ENCODE data around the gene BZW2. TPM values are rescaled to one million over a fixed set of nuclear protein-coding genes. Genes with fewer than 3 reads are reported as not detected.

Gene BZW2
- total RNA-seq, result 10 to 100 TPM; 49.9 to 72.1 TPM

- ATAC-seq (peak; percentile 89), DNase-seq (peak; percentile 96)
- CTCF ChIA-PET, result interaction anchor here (0.8 to 1.9 kb wide), 2 partner anchors 29 to 225 kb away, joined by 4 read pairs; partner anchors contain the start of gene CRPPA
- H3K27ac Mint-ChIP-seq, result peak within 1 kb of the TSS; percentile 96
- H3K4me3 Mint-ChIP-seq, result peak within 1 kb of the TSS; percentile 86
- no peaks in the 10 kb centered on the region for H3K27me3 Mint-ChIP-seq
- H3K4me1 Mint-ChIP-seq, result peaks cover 56% of the 10 kb centered on the region
- H3K36me3 Mint-ChIP-seq, result peaks cover 15% of the 10 kb centered on the region
- H3K9me3 Mint-ChIP-seq (ENCODE audit: low read depth), result no peaks in the 10 kb centered on the region
Measured at GRCh38 chr7:16645593-16646471, at the start of gene BZW2, which contains the start of gene ANKMY2. TSS of gene BZW2 (plus strand) at chr7:16646181. CDS start at chr7:16665444, 19,263 bp downstream. TSS of gene ANKMY2 (minus strand) at chr7:16645754. CDS start at chr7:16645573, 181 bp downstream.

GRCh38 chr7:16598015-16598414, 48.0 kb upstream of the BZW2 start:
- Mint-ChIP-seq H3K27me3 (no peaks in the 10 kb centered on the region), H3K36me3 (peaks cover 6% of the 10 kb centered on the region), H3K9me3 (ENCODE audit: low read depth) (no peaks in the 10 kb centered on the region), H3K4me3 (no peak overlapping the region), H3K27ac (no peak overlapping the region), H3K4me1 (no peaks in the 10 kb centered on the region)
- no peak for ATAC-seq
- CTCF ChIA-PET, result interaction anchor here (1.6 kb wide), 1 partner anchor 16 kb away, joined by 4 read pairs; no protein-coding TSS in a partner anchor
- no peak for DNase-seq

GRCh38 chr7:16599860-16600259, 46.1 kb upstream of the BZW2 start:
- CTCF ChIA-PET, result interaction anchor here (1.2 kb wide), 1 partner anchor 9 kb away, joined by 3 read pairs; no protein-coding TSS in a partner anchor
- no peak overlapping the region for H3K4me3 Mint-ChIP-seq
- peaks cover 13% of the 10 kb centered on the region for H3K36me3 Mint-ChIP-seq
- H3K9me3 Mint-ChIP-seq (ENCODE audit: low read depth), result no peaks in the 10 kb centered on the region
- no peak overlapping the region for H3K27ac Mint-ChIP-seq
- no peak for DNase-seq
- no peaks in the 10 kb centered on the region for H3K27me3 Mint-ChIP-seq
- H3K4me1 Mint-ChIP-seq, result no peaks in the 10 kb centered on the region
- no peak for ATAC-seq

GRCh38 chr7:16603633-16604032, 42.3 kb upstream of the BZW2 start:
- no peak overlapping the region for H3K27ac Mint-ChIP-seq
- CTCF ChIA-PET, result no interaction called here
- no peak for DNase-seq
- no peaks in the 10 kb centered on the region for H3K27me3 Mint-ChIP-seq
- peaks cover 2% of the 10 kb centered on the region for H3K4me1 Mint-ChIP-seq
- no peaks in the 10 kb centered on the region for H3K9me3 Mint-ChIP-seq (ENCODE audit: low read depth)
- no peak overlapping the region for H3K4me3 Mint-ChIP-seq
- no peak for ATAC-seq
- peaks cover 14% of the 10 kb centered on the region for H3K36me3 Mint-ChIP-seq

GRCh38 chr7:16604054-16604453, 41.9 kb upstream of the BZW2 start:
- ATAC-seq, result no peak
- Mint-ChIP-seq H3K27me3 (no peaks in the 10 kb centered on the region), H3K9me3 (ENCODE audit: low read depth) (no peaks in the 10 kb centered on the region), H3K36me3 (peaks cover 16% of the 10 kb centered on the region), H3K27ac (no peak overlapping the region), H3K4me1 (peaks cover 2% of the 10 kb centered on the region), H3K4me3 (no peak overlapping the region)
- DNase-seq, result no peak
- CTCF ChIA-PET, result no interaction called here

- CTCF ChIA-PET, result interaction anchor here (1.2 kb wide), 1 partner anchor 42 kb away, joined by 4 read pairs; no protein-coding TSS in a partner anchor
- Mint-ChIP-seq H3K36me3 (peaks cover 15% of the 10 kb centered on the region), H3K4me3 (no peak overlapping the region), H3K4me1 (peaks cover 6% of the 10 kb centered on the region), H3K9me3 (ENCODE audit: low read depth) (no peaks in the 10 kb centered on the region), H3K27me3 (no peaks in the 10 kb centered on the region), H3K27ac (no peak overlapping the region)
- no peak for ATAC-seq
- no peak for DNase-seq
Measured at GRCh38 chr7:16606704-16607103, 39.3 kb upstream of the BZW2 start.

- no peaks in the 10 kb centered on the region for H3K9me3 Mint-ChIP-seq (ENCODE audit: low read depth)
- H3K36me3 Mint-ChIP-seq, result peaks cover 8% of the 10 kb centered on the region
- ATAC-seq (no peak), DNase-seq (no peak)
- H3K27ac Mint-ChIP-seq, result no peak overlapping the region
- H3K4me3 Mint-ChIP-seq, result no peak overlapping the region
- H3K27me3 Mint-ChIP-seq, result no peaks in the 10 kb centered on the region
- H3K4me1 Mint-ChIP-seq, result peaks cover 6% of the 10 kb centered on the region
- CTCF ChIA-PET, result interaction anchor here (0.5 to 0.6 kb wide), 2 partner anchors 10 to 68 kb away, joined by 3 read pairs; no protein-coding TSS in a partner anchor
Measured at GRCh38 chr7:16609842-16610450, 36.0 kb upstream of the BZW2 start.

- Mint-ChIP-seq H3K36me3 (peaks cover 8% of the 10 kb centered on the region), H3K27me3 (no peaks in the 10 kb centered on the region), H3K27ac (no peak overlapping the region), H3K4me3 (no peak overlapping the region), H3K9me3 (ENCODE audit: low read depth) (no peaks in the 10 kb centered on the region), H3K4me1 (peaks cover 6% of the 10 kb centered on the region)
- DNase-seq (no peak), ATAC-seq (no peak)
- CTCF ChIA-PET, result no interaction called here
Measured at GRCh38 chr7:16611711-16612110, 34.3 kb upstream of the BZW2 start.

- no peaks in the 10 kb centered on the region for H3K9me3 Mint-ChIP-seq (ENCODE audit: low read depth)
- DNase-seq (no peak), ATAC-seq (no peak)
- CTCF ChIA-PET, result interaction anchor here (1.7 kb wide), 1 partner anchor 17 kb away, joined by 4 read pairs; no protein-coding TSS in a partner anchor
- H3K4me3 Mint-ChIP-seq, result no peak overlapping the region
- peaks cover 7% of the 10 kb centered on the region for H3K4me1 Mint-ChIP-seq
- no peaks in the 10 kb centered on the region for H3K27me3 Mint-ChIP-seq
- no peak overlapping the region for H3K27ac Mint-ChIP-seq
- H3K36me3 Mint-ChIP-seq, result peaks cover 21% of the 10 kb centered on the region
Measured at GRCh38 chr7:16615228-16615627, 30.8 kb upstream of the BZW2 start.

GRCh38 chr7:16616122-16616521, 29.9 kb upstream of the BZW2 start:
- Mint-ChIP-seq H3K9me3 (ENCODE audit: low read depth) (no peaks in the 10 kb centered on the region), H3K27ac (no peak overlapping the region), H3K4me3 (no peak overlapping the region), H3K36me3 (peaks cover 25% of the 10 kb centered on the region), H3K27me3 (no peaks in the 10 kb centered on the region), H3K4me1 (peaks cover 10% of the 10 kb centered on the region)
- no peak for ATAC-seq
- CTCF ChIA-PET, result interaction anchor here (1.5 kb wide), 1 partner anchor 8 kb away, joined by 4 read pairs; no protein-coding TSS in a partner anchor
- no peak for DNase-seq

- Mint-ChIP-seq H3K9me3 (ENCODE audit: low read depth) (no peaks in the 10 kb centered on the region), H3K4me1 (peaks cover 10% of the 10 kb centered on the region), H3K4me3 (no peak overlapping the region), H3K36me3 (peaks cover 28% of the 10 kb centered on the region), H3K27ac (no peak overlapping the region), H3K27me3 (no peaks in the 10 kb centered on the region)
- ATAC-seq (no peak), DNase-seq (no peak)
- CTCF ChIA-PET, result interaction anchor here (1.5 kb wide), 1 partner anchor 9 kb away, joined by 4 read pairs; no protein-coding TSS in a partner anchor
Measured at GRCh38 chr7:16616542-16616941, 29.4 kb upstream of the BZW2 start.

- Mint-ChIP-seq H3K36me3 (peaks cover 44% of the 10 kb centered on the region), H3K27ac (peak overlapping the region; percentile 6), H3K4me1 (peaks cover 10% of the 10 kb centered on the region), H3K27me3 (no peaks in the 10 kb centered on the region), H3K4me3 (no peak overlapping the region), H3K9me3 (ENCODE audit: low read depth) (no peaks in the 10 kb centered on the region)
- ATAC-seq (peak; percentile 82), DNase-seq (no peak)
- CTCF ChIA-PET, result no interaction called here
Measured at GRCh38 chr7:16619979-16620408, 26.0 kb upstream of the BZW2 start.

- Mint-ChIP-seq H3K27ac (no peak overlapping the region), H3K36me3 (peaks cover 19% of the 10 kb centered on the region), H3K4me1 (no peaks in the 10 kb centered on the region), H3K4me3 (no peak overlapping the region), H3K27me3 (no peaks in the 10 kb centered on the region), H3K9me3 (ENCODE audit: low read depth) (no peaks in the 10 kb centered on the region)
- CTCF ChIA-PET, result no interaction called here
- DNase-seq (no peak), ATAC-seq (no peak)
Measured at GRCh38 chr7:16626388-16626787, 19.6 kb upstream of the BZW2 start.
